ENCODE data around the gene ATP8A1. TPM values are rescaled to one million over a fixed set of nuclear protein-coding genes. Genes with fewer than 3 reads are reported as not detected.

Gene ATP8A1
- polyA plus RNA-seq, 1 donor from 2014 or later, result 45.8 TPM

DNA sequence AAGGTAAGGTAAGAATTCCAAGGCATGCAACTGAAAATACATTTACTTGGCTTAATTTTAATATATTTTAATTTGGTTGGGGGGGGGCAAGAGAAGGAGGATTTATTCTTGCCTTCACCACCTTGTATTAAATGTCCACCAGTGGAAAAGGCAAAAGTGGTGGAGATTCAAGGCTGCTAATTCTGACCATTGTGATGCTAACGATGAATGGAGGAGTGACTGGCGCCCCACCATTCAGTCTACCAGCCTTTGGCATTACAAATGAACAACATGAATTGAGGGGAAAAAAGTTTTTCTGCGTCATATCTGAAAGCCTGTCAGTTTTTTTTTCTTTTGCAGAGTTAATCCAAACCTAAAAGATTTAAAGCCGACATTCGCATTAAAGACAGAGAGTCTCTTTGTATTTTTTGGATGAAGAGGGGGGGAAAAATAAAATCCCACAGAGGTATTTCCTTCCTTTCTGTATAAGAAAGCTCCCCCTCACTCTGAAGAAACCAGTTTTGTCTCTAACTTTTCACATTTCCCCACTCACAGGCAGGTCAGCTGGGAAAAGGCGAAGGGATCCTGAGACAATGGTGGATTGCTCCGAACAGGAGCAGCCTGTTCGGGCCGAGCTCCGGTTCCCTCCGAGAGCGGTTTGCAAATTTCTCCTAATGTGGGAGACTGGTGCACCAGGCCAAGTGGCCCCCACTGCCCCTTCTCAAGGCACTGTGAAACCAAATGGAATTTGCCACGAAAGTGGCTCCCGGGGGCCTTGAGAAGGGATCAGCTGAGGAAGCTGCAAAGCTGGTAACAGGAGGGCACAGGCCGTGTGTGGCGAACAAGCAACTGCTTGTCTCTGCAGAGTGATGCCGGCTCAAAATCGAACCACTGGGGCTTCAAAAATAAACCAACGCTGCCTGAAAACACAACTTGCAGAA, 231.5 kb downstream of the ATP8A1 start:
- no peak overlapping the region for H3K9ac ChIP-seq (ENCODE audit: low read length)
- no peak overlapping the region for H3K27ac ChIP-seq (ENCODE audit: low read length)
- H4K20me1 ChIP-seq (ENCODE audit: insufficient read depth), result no peaks in the 10 kb centered on the region
- no peaks in the 10 kb centered on the region for H3K36me3 ChIP-seq (ENCODE audit: insufficient read depth, low read length)
- no peaks in the 10 kb centered on the region for H3K9me2 ChIP-seq (ENCODE audit: insufficient read depth, low read length)
- no peak overlapping the region for H3K4me2 ChIP-seq (ENCODE audit: low read length)
- TF ChIP-seq MXI1 (conservative IDR thresholded peaks at IDR 0.05; ENCODE audit: poor library complexity, severe bottlenecking), result no peak
- no peak for TF ChIP-seq EP300 (conservative IDR thresholded peaks at IDR 0.05; ENCODE audit: poor library complexity, severe bottlenecking)
- TF ChIP-seq, protein P1, sequence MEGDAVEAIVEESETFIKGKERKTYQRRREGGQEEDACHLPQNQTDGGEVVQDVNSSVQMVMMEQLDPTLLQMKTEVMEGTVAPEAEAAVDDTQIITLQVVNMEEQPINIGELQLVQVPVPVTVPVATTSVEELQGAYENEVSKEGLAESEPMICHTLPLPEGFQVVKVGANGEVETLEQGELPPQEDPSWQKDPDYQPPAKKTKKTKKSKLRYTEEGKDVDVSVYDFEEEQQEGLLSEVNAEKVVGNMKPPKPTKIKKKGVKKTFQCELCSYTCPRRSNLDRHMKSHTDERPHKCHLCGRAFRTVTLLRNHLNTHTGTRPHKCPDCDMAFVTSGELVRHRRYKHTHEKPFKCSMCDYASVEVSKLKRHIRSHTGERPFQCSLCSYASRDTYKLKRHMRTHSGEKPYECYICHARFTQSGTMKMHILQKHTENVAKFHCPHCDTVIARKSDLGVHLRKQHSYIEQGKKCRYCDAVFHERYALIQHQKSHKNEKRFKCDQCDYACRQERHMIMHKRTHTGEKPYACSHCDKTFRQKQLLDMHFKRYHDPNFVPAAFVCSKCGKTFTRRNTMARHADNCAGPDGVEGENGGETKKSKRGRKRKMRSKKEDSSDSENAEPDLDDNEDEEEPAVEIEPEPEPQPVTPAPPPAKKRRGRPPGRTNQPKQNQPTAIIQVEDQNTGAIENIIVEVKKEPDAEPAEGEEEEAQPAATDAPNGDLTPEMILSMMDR (IDR thresholded peaks at IDR 0.05; ENCODE audit: poor library complexity, severe bottlenecking), result no peak
- TF ChIP-seq EZH2 (IDR thresholded peaks at IDR 0.05; ENCODE audit: borderline replicate concordance, insufficient read depth, low read length, poor library complexity, severe bottlenecking), result no peak
- TF ChIP-seq TAF1 (IDR thresholded peaks at IDR 0.05; ENCODE audit: low read depth), result no peak
- no peak for TF ChIP-seq POLR2AphosphoS5 (IDR thresholded peaks at IDR 0.05)
- no peak for TF ChIP-seq RAD21 (conservative IDR thresholded peaks at IDR 0.05)
- TF ChIP-seq, protein P2, sequence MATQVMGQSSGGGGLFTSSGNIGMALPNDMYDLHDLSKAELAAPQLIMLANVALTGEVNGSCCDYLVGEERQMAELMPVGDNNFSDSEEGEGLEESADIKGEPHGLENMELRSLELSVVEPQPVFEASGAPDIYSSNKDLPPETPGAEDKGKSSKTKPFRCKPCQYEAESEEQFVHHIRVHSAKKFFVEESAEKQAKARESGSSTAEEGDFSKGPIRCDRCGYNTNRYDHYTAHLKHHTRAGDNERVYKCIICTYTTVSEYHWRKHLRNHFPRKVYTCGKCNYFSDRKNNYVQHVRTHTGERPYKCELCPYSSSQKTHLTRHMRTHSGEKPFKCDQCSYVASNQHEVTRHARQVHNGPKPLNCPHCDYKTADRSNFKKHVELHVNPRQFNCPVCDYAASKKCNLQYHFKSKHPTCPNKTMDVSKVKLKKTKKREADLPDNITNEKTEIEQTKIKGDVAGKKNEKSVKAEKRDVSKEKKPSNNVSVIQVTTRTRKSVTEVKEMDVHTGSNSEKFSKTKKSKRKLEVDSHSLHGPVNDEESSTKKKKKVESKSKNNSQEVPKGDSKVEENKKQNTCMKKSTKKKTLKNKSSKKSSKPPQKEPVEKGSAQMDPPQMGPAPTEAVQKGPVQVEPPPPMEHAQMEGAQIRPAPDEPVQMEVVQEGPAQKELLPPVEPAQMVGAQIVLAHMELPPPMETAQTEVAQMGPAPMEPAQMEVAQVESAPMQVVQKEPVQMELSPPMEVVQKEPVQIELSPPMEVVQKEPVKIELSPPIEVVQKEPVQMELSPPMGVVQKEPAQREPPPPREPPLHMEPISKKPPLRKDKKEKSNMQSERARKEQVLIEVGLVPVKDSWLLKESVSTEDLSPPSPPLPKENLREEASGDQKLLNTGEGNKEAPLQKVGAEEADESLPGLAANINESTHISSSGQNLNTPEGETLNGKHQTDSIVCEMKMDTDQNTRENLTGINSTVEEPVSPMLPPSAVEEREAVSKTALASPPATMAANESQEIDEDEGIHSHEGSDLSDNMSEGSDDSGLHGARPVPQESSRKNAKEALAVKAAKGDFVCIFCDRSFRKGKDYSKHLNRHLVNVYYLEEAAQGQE (IDR thresholded peaks at IDR 0.05; ENCODE audit: borderline replicate concordance), result no peak
- no peak for TF ChIP-seq SMC3 (conservative IDR thresholded peaks at IDR 0.05; ENCODE audit: poor library complexity)
- H3F3A ChIP-seq (ENCODE audit: insufficient read depth, low read length, poor library complexity, severe bottlenecking), result no peaks in the 10 kb centered on the region
- H3K79me2 ChIP-seq (replicated peaks; ENCODE audit: insufficient read depth, low read length), result no peaks in the 10 kb centered on the region
- no peak overlapping the region for H3K4me3 ChIP-seq (ENCODE audit: low read length)
- H3K27me3 ChIP-seq (ENCODE audit: insufficient read depth, low read depth, low read length), result no peaks in the 10 kb centered on the region
- H3K9me3 ChIP-seq (ENCODE audit: low read length), result no peaks in the 10 kb centered on the region
- H2AFZ ChIP-seq (ENCODE audit: low read depth, low read length), result no peak overlapping the region

DNA sequence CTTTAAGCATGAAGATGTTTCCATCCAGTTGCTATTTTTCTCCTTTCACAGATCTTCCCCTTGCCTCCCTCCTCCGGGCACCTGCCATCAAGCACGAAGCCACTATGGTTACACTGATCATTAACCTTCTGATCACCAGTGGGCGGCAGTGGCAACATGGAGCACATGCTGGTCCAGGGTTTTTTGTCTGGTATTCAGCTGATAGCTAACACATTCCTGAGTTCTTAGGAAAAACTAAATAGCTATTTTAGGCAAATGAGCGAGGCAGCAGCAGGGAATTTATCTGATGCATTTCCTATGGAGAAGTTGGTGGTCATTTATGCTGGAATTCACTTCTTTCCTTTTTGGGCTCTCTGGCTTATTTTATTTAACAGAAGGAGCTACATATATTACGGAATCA, 236.8 kb downstream of the ATP8A1 start:
- H3K27ac ChIP-seq (ENCODE audit: low read length), result no peak overlapping the region
- H3K27me3 ChIP-seq (ENCODE audit: insufficient read depth, low read depth, low read length), result no peaks in the 10 kb centered on the region
- no peak overlapping the region for H3K4me2 ChIP-seq (ENCODE audit: low read length)
- no peaks in the 10 kb centered on the region for H3K36me3 ChIP-seq (ENCODE audit: insufficient read depth, low read length)
- H3K9ac ChIP-seq (ENCODE audit: low read length), result no peak overlapping the region
- H2AFZ ChIP-seq (ENCODE audit: low read depth, low read length), result no peak overlapping the region
- TF ChIP-seq, protein P1 (IDR thresholded peaks at IDR 0.05; ENCODE audit: poor library complexity, severe bottlenecking), result no peak
- TF ChIP-seq TAF1 (IDR thresholded peaks at IDR 0.05; ENCODE audit: low read depth) (no peak), EP300 (conservative IDR thresholded peaks at IDR 0.05; ENCODE audit: poor library complexity, severe bottlenecking) (no peak), RAD21 (conservative IDR thresholded peaks at IDR 0.05) (no peak), SMC3 (conservative IDR thresholded peaks at IDR 0.05; ENCODE audit: poor library complexity) (no peak), MXI1 (conservative IDR thresholded peaks at IDR 0.05; ENCODE audit: poor library complexity, severe bottlenecking) (no peak), EZH2 (IDR thresholded peaks at IDR 0.05; ENCODE audit: borderline replicate concordance, insufficient read depth, low read length, poor library complexity, severe bottlenecking) (no peak), POLR2AphosphoS5 (IDR thresholded peaks at IDR 0.05) (no peak)
- TF ChIP-seq, protein P2 (IDR thresholded peaks at IDR 0.05; ENCODE audit: borderline replicate concordance), result no peak
- H3K4me3 ChIP-seq (ENCODE audit: low read length), result no peak overlapping the region
- no peaks in the 10 kb centered on the region for H3K9me2 ChIP-seq (ENCODE audit: insufficient read depth, low read length)
- H4K20me1 ChIP-seq (ENCODE audit: insufficient read depth), result no peaks in the 10 kb centered on the region
- no peaks in the 10 kb centered on the region for H3F3A ChIP-seq (ENCODE audit: insufficient read depth, low read length, poor library complexity, severe bottlenecking)
- H3K79me2 ChIP-seq (replicated peaks; ENCODE audit: insufficient read depth, low read length), result no peaks in the 10 kb centered on the region
- no peaks in the 10 kb centered on the region for H3K9me3 ChIP-seq (ENCODE audit: low read length)
